GM21737 (cell line): Measurements from ENCODE around the gene C10orf67.
A peak's percentile ranks its signal among the peaks of the same experiment; 100 is the strongest.

Experiments used
- ATAC-seq: cut with Tn5 transposase; IDR thresholded peaks from one replicate; pipeline ENCODE4 v1.9.1; 2021; ENCODE audit warnings: mild to moderate bottlenecking, moderate library complexity; ENCODE audit not compliant: unreplicated experiment

Gene C10orf67

GRCh38 chr10:23174074-23174976 lies 170.3 kb downstream of the C10orf67 start:
- no peak for ATAC-seq

DNA sequence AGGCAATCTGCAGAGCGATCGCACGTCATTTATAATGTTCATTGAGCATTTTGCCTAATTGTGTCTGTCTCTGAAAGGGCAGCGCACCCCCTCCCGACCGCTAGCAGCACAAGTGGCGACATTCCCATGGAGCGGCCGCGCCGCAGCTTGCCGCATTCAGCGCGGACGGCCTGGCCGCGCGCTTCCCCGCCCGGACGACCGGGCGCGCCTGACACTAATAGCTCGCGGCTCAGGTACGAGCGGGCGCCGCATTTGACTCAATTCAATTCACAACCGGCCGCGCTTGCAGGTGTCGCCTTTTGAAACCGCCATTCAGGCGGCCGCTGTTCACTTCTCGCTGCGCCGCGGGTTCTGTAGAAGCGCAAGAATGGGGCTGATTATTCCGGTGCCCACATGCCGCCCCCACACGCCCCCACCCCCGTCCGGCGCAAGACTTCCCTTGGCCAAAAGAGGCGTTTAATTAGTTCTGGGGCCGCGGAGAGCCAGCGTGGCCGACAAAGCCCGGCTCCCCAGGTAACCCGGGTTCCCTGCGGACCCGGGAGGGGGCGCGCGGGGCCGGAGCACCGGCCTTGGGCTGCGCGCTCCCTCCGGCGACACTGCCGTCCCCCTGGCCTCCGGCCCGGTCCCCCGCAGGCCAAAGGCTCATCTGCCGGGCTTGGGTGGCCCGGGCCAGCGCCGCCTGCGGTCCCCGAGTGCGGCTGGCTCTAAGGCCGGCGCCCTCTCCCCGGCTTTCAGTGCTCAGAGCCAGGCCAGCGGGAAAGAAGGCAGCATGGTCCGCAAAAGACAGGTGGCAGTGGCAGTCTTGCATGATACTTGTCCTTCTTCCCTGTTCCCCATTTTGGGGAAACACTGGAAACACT lies 171.2 kb downstream of the C10orf67 start:
- ATAC-seq, result no peak

DNA sequence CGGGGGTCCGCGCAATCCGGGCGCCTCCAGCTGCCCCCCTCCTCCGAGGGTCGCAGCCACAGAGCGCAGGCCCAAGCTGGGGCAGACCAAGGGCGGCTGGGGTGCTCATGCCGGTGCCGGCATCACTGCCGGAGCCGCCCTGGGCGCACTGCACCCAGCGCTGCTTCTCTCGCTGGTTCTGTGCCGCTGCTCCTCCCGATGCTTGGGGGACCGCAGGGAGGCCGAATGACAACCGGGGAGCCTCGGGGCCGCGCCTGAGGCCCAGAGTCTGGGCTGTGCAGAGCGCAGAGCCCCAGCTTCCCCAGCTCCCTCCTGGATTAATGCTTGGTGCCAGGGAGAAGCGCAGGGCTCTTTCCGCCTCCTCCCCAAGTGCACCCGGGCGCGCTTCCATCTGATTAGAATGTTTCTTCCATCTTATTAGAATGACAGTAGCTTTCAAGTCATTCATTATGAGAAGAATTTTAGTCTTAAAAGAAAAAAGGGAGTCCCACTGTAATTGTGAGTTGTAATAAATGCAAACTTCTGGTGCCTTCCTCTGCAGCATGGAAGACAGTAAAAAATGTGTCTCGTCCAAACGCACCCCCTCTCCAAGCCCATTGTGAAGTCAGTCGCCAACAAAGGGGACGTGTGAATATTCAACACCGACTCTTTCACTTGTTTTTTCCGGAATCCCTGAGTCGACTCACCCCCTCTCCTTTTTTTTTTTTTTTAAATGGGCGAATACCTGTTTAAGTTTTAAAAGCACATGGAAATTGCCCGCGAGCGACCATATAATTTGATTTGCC lies 172.0 kb downstream of the C10orf67 start:
- no peak for ATAC-seq

GRCh38 chr10:23171232-23171876 lies 173.2 kb downstream of the C10orf67 start:
- ATAC-seq, result no peak

GRCh38 chr10:23158370-23158769 lies 186.2 kb downstream of the C10orf67 start:
- ATAC-seq, result no peak

DNA sequence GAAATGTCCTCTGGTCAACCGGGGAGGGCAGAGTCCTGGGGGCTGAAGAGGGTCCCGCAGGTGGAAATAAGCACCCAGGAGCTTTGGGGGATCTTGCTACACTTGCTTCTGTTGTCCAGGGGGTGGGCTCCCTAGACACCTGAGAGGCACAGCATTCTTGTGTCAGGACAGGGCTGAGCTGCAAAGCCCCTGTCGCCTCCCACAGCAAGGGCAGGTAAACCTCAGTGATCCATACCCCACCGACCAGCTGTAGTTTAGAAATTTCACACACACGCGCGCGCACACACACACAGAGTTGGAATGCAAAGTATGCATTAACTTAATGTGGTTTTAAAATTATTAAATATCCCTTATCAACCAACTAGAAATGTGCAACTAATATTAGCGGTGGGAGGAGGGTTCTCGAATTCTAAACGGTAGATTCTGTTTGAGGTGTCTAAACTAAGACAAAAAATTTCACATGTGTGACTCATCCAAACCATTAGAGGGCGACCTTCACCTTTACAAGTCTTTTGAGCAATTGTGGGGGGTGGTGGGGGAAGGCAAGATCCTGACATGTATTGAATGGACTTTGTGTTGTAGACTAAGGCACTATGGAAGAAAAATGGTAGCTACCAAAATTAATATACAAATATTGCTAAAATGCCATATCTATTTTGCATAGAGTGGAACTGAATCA lies 186.8 kb downstream of the C10orf67 start:
- ATAC-seq, result no peak

- ATAC-seq, result peak; percentile 66
Measured at GRCh38 chr10:23157239-23157681, 187.3 kb downstream of the C10orf67 start.

GRCh38 chr10:23156447-23157150 lies 188.0 kb downstream of the C10orf67 start:
- ATAC-seq, result no peak

GRCh38 chr10:23155169-23155568 lies 189.4 kb downstream of the C10orf67 start:
- ATAC-seq, result no peak
